ENCODE measurements around the gene FUT6. TPM values are rescaled to one million over a fixed set of nuclear protein-coding genes. Genes with fewer than 3 reads are reported as not detected.
"Not testable (repeated sequence)": the region's sequence is repeated elsewhere in the genome, so short reads cannot be mapped to it uniquely, and the experiment has no call there.

Gene FUT6
- total RNA-seq, 1 experiment from 2014 or later, result not detected

DNA sequence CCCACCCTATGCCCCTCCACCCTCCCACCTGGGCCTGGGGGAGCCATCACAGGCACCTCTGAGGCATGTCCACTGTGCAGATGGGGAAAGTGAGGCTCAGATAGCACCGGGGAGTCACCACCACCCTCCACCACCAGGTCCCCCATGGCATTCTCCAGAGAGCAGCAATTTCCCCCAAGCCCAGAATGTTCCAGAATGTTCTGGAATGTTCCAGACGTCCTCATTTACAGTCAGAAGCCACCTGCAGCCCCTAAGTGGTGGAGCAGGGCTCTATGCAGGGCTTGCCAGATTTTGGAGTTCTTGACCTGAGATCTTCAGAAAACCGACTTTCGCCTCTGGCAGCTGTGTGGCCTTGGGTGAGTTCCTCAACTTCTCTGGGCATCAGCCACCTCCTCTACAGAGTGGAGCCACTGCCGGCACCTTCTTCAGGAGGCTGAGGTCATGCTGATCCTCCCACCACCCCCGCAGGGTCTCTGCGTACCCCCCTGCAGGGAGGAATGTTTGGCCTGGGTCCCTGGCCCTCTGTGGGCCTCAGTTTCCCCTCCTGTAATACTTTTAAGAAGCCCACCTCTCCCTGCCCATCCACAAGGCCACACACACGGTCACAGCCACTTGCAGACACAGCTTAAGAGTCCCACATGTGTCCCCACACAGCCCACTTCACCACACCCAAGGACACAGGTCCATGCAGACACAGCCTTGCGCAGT is 24.7 kb upstream of the FUT6 start:
- no peak for DNase-seq (ENCODE audit: low read depth)

GRCh38 chr19:5863030-5863665 is 23.6 kb upstream of the FUT6 start:
- in situ Hi-C loops (cut with HindIII; ENCODE audit: low pct_unique_long_range_greater_than_20kb, low sequenced_read_pairs), result no loop called here
- no peak for DNase-seq (ENCODE audit: low read depth)

More for the DNA sequence above, 24.7 kb upstream of the FUT6 start:
- in situ Hi-C loops (cut with HindIII; ENCODE audit: low pct_unique_long_range_greater_than_20kb, low sequenced_read_pairs), result no loop called here

DNA sequence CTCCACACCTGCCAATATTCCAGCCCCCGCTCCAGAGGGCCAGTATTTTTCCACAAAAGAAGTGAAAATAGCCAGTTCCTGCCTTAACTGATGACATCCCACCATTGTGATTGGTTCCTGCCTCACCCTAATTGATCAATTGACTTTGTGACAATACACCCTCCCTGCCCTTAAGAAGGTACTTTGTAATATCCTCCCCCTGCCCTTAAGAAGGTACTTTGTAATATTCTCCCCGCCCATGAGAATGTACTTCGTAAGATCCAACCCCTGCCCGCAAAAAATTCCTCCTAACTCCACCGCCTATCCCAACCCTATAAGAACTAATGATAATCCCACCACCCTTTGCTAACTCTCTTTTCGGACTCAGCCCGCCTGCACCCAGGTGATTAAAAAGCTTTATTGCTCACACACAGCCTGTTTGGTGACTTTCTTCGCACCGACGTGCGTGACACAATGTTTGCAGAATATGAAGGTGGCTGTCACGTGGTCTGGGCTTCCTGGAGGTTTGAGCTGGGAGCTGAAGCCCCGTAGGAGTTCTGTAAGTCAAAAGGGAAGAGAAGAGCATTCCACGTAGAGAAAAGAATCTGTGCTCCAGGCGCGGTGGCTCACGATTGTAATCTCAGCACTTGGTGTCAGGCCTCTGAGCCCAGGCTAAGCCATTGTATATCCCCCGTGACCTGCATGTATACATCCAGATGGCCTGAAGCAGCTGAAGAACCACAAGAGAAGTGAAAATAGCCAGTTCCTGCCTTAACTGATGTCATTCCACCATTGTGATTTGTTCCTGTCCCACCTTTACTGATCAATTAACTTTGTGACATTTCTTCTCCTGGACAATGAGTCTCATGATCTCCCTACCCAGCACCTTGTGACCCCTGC is 17.9 kb upstream of the FUT6 start:
- DNase-seq (ENCODE audit: low read depth), result no peak
- in situ Hi-C loops (cut with HindIII; ENCODE audit: low pct_unique_long_range_greater_than_20kb, low sequenced_read_pairs), result no loop called here

DNA sequence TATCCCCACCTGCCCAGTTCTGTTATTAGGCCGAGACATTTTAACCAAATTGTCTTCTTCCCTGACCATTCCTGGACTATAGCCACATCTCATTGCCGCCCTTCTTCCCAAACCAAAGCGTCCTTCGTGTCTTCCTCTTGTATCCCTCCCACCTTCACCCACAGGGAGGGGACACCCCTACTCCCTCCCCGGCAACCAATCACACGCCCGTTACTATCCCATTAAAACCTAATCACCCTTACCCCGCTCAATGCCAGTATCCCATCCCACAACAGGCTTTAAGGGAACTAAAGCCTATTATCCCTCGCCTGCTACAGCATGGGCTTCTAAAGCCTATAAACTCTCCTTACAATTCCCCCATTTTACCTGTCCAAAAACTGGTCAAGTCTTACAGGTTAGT is 15.6 kb upstream of the FUT6 start:
- in situ Hi-C loops (cut with HindIII; ENCODE audit: low pct_unique_long_range_greater_than_20kb, low sequenced_read_pairs); DNase-seq (ENCODE audit: low read depth): not testable (repeated sequence)

GRCh38 chr19:5854121-5854520 is 14.6 kb upstream of the FUT6 start:
- in situ Hi-C loops (cut with HindIII; ENCODE audit: low pct_unique_long_range_greater_than_20kb, low sequenced_read_pairs); DNase-seq (ENCODE audit: low read depth): not testable (repeated sequence)

GRCh38 chr19:5851302-5851701 is 11.8 kb upstream of the FUT6 start, which contains the start of gene FUT3:
FUT3 (minus strand) TSS chr19:5851449.
- in situ Hi-C loops (cut with HindIII; ENCODE audit: low pct_unique_long_range_greater_than_20kb, low sequenced_read_pairs), result no loop called here
- DNase-seq (ENCODE audit: low read depth), result no peak

DNA sequence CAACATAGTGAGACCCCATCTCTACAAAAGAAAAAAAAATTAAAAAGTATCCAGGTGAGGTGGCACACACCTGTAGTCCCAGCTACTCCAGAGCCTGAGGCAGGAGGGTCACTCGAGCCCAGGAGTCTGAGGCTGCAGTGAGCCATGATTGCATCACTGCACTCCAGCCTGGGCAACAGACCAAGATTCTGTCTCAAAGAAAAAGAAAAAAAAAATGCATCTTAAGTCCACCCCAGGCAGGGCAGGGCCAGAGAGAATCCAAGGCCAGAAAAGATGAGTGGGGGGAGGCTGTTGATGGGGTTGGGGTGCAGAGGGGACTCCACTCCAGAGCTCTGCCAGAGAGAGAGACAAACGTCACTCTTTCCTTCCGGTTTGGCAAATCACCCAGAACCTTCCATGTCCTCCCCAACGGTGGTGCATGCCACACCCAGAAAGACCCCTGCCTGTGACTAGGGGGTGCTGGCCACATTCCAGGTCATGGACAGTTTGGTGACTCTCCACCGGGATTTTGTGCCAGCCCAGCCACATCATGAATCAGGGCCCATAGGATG is 11.3 kb upstream of the FUT6 start:
- in situ Hi-C loops (cut with HindIII; ENCODE audit: low pct_unique_long_range_greater_than_20kb, low sequenced_read_pairs), result no loop called here

DNA sequence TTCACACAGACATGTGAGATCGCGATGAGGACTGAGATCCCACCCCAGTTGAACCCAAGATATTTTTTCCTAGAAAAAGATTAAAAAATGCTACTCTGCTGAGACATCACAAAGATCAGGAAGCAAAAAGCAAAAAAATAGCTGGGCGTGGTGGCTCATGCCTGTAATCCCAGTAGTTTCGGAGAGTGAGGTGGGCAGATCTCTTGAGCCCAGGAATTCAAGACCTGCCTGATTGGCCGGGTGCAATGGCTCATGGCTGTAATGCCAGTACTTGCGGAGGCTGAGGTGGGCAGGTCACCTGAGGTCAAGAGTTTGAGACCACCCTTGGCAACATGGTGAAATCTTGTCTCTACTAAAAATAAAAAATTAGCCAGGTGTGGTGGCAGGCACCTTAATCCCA is 10.7 kb upstream of the FUT6 start:
- in situ Hi-C loops (cut with HindIII; ENCODE audit: low pct_unique_long_range_greater_than_20kb, low sequenced_read_pairs), result no loop called here
- no peak for DNase-seq (ENCODE audit: low read depth)

More for the DNA sequence above, 11.3 kb upstream of the FUT6 start:
- DNase-seq (ENCODE audit: low read depth), result peak; percentile 65

- DNase-seq (ENCODE audit: low read depth); in situ Hi-C loops (cut with HindIII; ENCODE audit: low pct_unique_long_range_greater_than_20kb, low sequenced_read_pairs): not testable (repeated sequence)
These were observed 9.1 kb upstream of the FUT6 start for GRCh38 chr19:5848621-5849020.

GRCh38 chr19:5847846-5848245 is 8.3 kb upstream of the FUT6 start:
- DNase-seq (ENCODE audit: low read depth); in situ Hi-C loops (cut with HindIII; ENCODE audit: low pct_unique_long_range_greater_than_20kb, low sequenced_read_pairs): not testable (repeated sequence)

- DNase-seq (ENCODE audit: low read depth), result no peak
- in situ Hi-C loops (cut with HindIII; ENCODE audit: low pct_unique_long_range_greater_than_20kb, low sequenced_read_pairs), result no loop called here
These were observed 5.2 kb upstream of the FUT6 start for GRCh38 chr19:5844456-5845433.

DNA sequence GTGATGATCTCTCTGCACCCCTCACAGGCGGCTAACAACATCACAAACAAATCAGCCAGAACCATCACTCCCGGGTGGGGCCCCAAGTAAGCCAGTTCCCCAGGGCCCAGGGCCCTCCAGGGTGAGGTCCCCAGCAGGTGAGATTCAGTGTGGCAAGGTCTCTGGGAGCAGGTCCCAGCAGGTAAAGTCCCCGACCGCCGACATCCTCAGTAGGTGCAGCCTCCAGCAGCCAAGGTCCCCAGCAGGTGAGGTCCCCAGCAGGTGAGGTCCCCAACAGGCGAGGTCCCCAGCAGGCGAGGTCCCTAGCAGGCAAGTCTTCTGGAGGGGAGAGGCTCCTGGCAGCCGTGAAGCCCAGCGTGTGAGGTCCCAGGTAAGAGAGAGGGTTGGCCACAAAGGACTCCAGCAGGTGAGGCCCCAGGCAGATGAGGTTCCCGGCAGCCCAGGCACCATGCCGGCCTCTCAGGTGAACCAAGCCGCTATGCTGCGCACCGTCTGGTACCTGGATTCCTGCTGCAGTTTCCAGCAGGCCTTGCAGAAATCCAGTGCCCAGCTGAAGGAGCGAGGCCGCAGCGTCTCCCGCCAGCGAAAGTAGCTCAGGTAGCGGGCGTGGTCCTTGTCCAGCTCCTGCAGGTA is 3.9 kb upstream of the FUT6 start:
- DNase-seq (ENCODE audit: low read depth), result no peak
- in situ Hi-C loops (cut with HindIII; ENCODE audit: low pct_unique_long_range_greater_than_20kb, low sequenced_read_pairs), result no loop called here

- DNase-seq (ENCODE audit: low read depth); in situ Hi-C loops (cut with HindIII; ENCODE audit: low pct_unique_long_range_greater_than_20kb, low sequenced_read_pairs): not testable (repeated sequence)
These were observed 2.2 kb upstream of the FUT6 start for GRCh38 chr19:5841735-5842111.

DNA sequence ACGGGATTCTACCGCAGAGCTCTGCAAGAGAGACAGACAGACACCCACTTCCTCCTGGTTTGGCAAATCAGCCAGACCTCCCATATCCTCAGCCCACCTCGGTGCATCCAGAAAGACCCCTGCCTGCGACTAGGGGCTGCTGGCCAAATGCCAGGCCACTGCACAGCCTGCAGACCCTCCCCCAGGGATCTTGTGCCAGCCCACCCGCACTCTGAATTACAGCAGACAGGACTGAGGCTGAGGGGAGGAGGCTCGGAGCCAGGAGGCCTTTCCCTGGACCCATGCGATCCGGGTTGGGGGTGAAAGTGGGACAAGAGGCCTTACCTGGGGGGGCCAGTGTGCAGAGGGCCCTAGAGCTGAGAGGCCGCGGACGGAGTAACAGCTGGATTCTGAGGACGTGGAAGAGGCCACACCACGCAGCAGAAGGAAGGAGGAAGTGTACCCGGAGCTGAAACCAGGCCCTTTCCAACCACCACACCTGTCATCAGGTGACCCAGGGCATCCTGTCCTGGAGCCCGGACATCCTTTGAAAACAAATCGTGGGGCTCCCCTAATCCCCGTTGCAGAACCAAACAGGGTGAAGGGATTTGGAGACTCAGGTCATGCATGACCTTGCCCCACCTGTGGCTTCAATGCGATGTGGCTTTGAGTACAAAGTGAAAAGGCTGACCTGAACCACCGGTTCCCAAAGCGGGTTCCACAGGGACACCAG is 993 bp downstream of the FUT6 start:
- in situ Hi-C loops (cut with HindIII; ENCODE audit: low pct_unique_long_range_greater_than_20kb, low sequenced_read_pairs), result no loop called here
- no peak for DNase-seq (ENCODE audit: low read depth)

- no peak for DNase-seq (ENCODE audit: low read depth)
- in situ Hi-C loops (cut with HindIII; ENCODE audit: low pct_unique_long_range_greater_than_20kb, low sequenced_read_pairs), result no loop called here
These were observed 1.6 kb downstream of the FUT6 start for GRCh38 chr19:5837761-5838352.

DNA sequence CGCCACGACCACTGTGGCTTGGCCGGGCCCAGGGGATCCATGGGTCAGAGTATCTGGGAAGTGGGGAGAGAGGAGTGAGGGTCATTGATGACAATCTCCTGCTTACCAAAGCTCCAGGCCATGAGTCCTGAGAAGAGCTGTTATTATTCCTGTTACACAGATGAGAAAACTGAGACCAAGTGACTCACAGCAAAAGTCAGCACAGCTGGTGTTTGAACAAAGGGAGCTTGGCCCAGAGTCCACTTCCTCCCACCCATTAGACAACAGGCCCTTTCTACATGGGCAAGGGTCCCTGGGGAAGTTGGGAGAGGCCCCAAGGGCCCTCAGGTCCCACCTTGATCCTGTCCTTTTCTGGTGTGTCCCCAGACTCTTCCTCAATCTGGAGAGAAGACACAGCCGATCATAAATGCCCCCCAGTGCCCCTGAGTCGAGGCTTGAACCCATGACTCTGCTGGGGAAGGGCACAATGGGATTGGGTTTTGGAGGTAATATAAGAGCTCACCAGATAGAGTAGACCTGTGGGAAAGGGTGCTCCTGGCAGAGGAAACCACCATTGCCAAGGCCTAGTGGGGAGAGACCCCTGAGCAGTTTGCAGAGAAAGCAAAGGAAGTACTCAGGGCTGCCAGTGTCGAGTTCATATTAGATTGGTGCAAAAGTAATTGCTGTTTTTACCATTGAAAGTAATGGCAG is 6.8 kb downstream of the FUT6 start:
- DNase-seq (ENCODE audit: low read depth), result no peak
- in situ Hi-C loops (cut with HindIII; ENCODE audit: low pct_unique_long_range_greater_than_20kb, low sequenced_read_pairs), result no loop called here
